Mammary epithelial cell (primary cell): ENCODE results near the gene CKAP5.
"Not testable (repeated sequence)": the region's sequence is repeated elsewhere in the genome, so short reads cannot be mapped to it uniquely, and the experiment has no call there.

Experiments used
- CTCF ChIP-seq, 2 donors: IDR thresholded peaks in 1 of 2; conservative IDR thresholded peaks in 1 of 2; 2 replicates each; pipeline ENCODE4 v1.5.1; 2011 to 2012; ENCODE audit warnings: inconsistent platforms in 2 of 2, low read length in 2 of 2, mild to moderate bottlenecking in 2 of 2, control low read depth in 1 of 2, low read depth in 1 of 2; ENCODE audit not compliant: insufficient read depth in 1 of 2; ENCODE audit errors: extremely low read depth in 1 of 2
- EZH2 ChIP-seq: IDR thresholded peaks from 2 replicates; pipeline ENCODE4 v1.6.1; 2012; ENCODE audit warnings: low read length, inconsistent platforms, borderline replicate concordance

GRCh38 chr11:46799725-46800124 lies 46.4 kb downstream of the CKAP5 start:
- not testable (repeated sequence) for TF ChIP-seq CTCF (conservative IDR thresholded peaks at IDR 0.05 in 1 of 2, IDR thresholded peaks at IDR 0.05 in 1 of 2; ENCODE audit: extremely low read depth in 1 of 2, insufficient read depth in 1 of 2, low read depth in 1 of 2, low read length in 2 of 2); EZH2
